ENCODE data around the gene IST1. TPM values are rescaled to one million over a fixed set of nuclear protein-coding genes. Genes with fewer than 3 reads are reported as not detected.
A peak's percentile ranks its signal among the peaks of the same experiment; 100 is the strongest.

Gene IST1
- total RNA-seq, 1 experiment from 2014 or later: 331 TPM

DNA sequence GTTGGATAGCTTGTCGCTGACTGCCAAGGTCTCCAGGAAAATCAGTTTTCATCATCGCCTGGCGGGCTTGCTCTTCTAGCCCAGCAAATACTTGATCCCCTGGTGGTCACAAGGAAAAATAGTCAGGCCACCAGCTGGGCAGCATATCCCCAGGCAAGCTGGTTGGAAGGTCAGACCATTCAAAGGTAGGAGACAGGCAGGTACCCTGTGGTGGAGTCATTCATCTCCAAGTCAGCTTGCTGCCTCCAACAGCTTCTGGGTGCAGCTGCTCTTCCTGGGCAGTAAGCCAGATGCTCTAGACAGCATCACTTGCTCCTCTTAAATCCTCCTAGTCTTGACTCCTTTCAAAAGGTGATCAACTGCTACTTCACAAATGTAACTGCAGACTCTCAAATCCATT lies 27.4 kb upstream of the IST1 start:
- TF ChIP-seq CTCF (IDR thresholded peaks at IDR 0.05; ENCODE audit: insufficient read depth in 1 of 2, low read depth in 1 of 2, low read length in 1 of 2, severe bottlenecking in 1 of 2, unreplicated experiment in 1 of 2): peak in 1 of 2 experiments; percentile 9
- CTCF ChIA-PET: no interaction called here
- Mint-ChIP-seq H3K36me3 (ENCODE audit: insufficient read depth, unreplicated experiment) (peaks cover 16% of the 10 kb centered on the region), H3K9me3 (ENCODE audit: unreplicated experiment) (no peaks in the 10 kb centered on the region), H3K4me3 (ENCODE audit: unreplicated experiment) (no peak overlapping the region), H3K27ac (ENCODE audit: unreplicated experiment) (no peak overlapping the region), H3K27me3 (ENCODE audit: insufficient read depth, unreplicated experiment) (no peaks in the 10 kb centered on the region), H3K4me1 (ENCODE audit: low read depth, unreplicated experiment) (no peaks in the 10 kb centered on the region)
- DNase-seq: no peak
- POLR2A ChIA-PET: no interaction called here
- no TSS peak for BruUV-seq (replicated peaks)
- no peaks in the 10 kb centered on the region for H3K27me3 ChIP-seq (replicated peaks; ENCODE audit: control insufficient read depth, insufficient read depth, low read length)
- H3K9me3 ChIP-seq: no peaks in the 10 kb centered on the region
- no peaks in the 10 kb centered on the region; the same call in 1 of the 2 replicates for H3K36me3 ChIP-seq (ENCODE audit: control insufficient read depth, insufficient read depth, low read length)
- no peak overlapping the region for H3K4me3 ChIP-seq (ENCODE audit: low read depth, low read length)
- no peaks in the 10 kb centered on the region for H3K4me1 ChIP-seq
- intact Hi-C loops (cut with micrococcal nuclease; ENCODE audit: unreplicated experiment): no loop called here

DNA sequence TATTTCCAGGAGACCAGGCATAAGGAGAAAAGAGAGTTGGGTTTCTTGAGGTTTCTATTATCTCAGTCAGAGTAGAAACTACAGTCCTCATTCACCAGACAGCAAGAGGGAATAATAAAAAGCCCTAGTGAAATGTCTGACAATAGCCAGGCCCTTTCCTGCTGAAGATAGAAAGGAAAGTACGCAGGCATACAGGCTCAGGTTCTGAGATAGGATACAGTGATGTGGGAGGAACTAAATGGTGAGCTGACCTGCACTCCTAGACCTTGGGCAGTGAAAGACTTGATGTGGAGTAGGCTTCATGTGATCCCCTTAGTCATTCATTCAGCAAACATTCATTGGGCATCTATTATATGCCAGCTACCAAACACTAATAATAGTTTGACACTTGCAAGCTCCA lies 26.2 kb upstream of the IST1 start:
- POLR2A ChIA-PET: interaction anchor here (0.7 kb wide), 1 partner anchor 15 kb away, joined by 3 read pairs; the partner anchor contains the start of gene ZNF821
- no peak for TF ChIP-seq CTCF (IDR thresholded peaks at IDR 0.05; ENCODE audit: insufficient read depth in 1 of 2, low read depth in 1 of 2, low read length in 1 of 2, severe bottlenecking in 1 of 2, unreplicated experiment in 1 of 2)
- no peaks in the 10 kb centered on the region for H3K4me1 ChIP-seq
- DNase-seq: no peak
- no peaks in the 10 kb centered on the region for H3K27me3 Mint-ChIP-seq (ENCODE audit: insufficient read depth, unreplicated experiment)
- H3K9me3 ChIP-seq: no peaks in the 10 kb centered on the region
- no peaks in the 10 kb centered on the region; the same call in 1 of the 2 replicates for H3K36me3 ChIP-seq (ENCODE audit: control insufficient read depth, insufficient read depth, low read length)
- BruUV-seq (replicated peaks): no TSS peak
- intact Hi-C loops (cut with micrococcal nuclease; ENCODE audit: unreplicated experiment): no loop called here
- no peaks in the 10 kb centered on the region for H3K4me1 Mint-ChIP-seq (ENCODE audit: low read depth, unreplicated experiment)
- no peaks in the 10 kb centered on the region for H3K9me3 Mint-ChIP-seq (ENCODE audit: unreplicated experiment)
- no peak overlapping the region for H3K4me3 Mint-ChIP-seq (ENCODE audit: unreplicated experiment)
- no peak overlapping the region for H3K27ac Mint-ChIP-seq (ENCODE audit: unreplicated experiment)
- CTCF ChIA-PET: no interaction called here
- H3K36me3 Mint-ChIP-seq (ENCODE audit: insufficient read depth, unreplicated experiment): peaks cover 12% of the 10 kb centered on the region
- no peaks in the 10 kb centered on the region for H3K27me3 ChIP-seq (replicated peaks; ENCODE audit: control insufficient read depth, insufficient read depth, low read length)
- no peak overlapping the region for H3K4me3 ChIP-seq (ENCODE audit: low read depth, low read length)

DNA sequence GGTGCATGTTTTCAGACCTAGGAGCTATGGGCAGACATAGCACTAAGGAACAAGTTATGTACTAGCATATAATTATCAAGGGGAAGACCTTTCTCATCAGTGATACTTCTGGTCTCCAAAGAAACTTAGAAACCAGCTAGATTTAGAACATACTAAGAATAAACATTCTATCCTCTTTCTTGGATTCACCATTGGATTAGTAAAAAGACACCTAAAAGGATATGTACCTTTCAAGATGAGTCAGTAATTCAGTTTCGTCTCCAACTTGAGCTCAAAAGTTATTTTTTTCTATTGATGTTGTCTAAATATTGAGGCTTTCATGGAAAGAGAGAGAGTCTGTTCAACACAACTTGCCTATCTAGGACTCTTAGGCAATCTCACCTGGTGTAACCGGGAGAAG lies 24.5 kb upstream of the IST1 start:
- no peak for TF ChIP-seq CTCF (IDR thresholded peaks at IDR 0.05; ENCODE audit: insufficient read depth in 1 of 2, low read depth in 1 of 2, low read length in 1 of 2, severe bottlenecking in 1 of 2, unreplicated experiment in 1 of 2)
- no peaks in the 10 kb centered on the region; the same call in none of the 2 replicates for H3K36me3 ChIP-seq (ENCODE audit: control insufficient read depth, insufficient read depth, low read length)
- no TSS peak for BruUV-seq (replicated peaks)
- Mint-ChIP-seq H3K9me3 (ENCODE audit: unreplicated experiment) (no peaks in the 10 kb centered on the region), H3K27me3 (ENCODE audit: insufficient read depth, unreplicated experiment) (no peaks in the 10 kb centered on the region), H3K4me1 (ENCODE audit: low read depth, unreplicated experiment) (no peaks in the 10 kb centered on the region), H3K4me3 (ENCODE audit: unreplicated experiment) (no peak overlapping the region), H3K27ac (ENCODE audit: unreplicated experiment) (no peak overlapping the region), H3K36me3 (ENCODE audit: insufficient read depth, unreplicated experiment) (peaks cover 8% of the 10 kb centered on the region)
- no peak overlapping the region for H3K4me3 ChIP-seq (ENCODE audit: low read depth, low read length)
- no peaks in the 10 kb centered on the region for H3K9me3 ChIP-seq
- DNase-seq: no peak
- H3K4me1 ChIP-seq: no peaks in the 10 kb centered on the region
- no peaks in the 10 kb centered on the region for H3K27me3 ChIP-seq (replicated peaks; ENCODE audit: control insufficient read depth, insufficient read depth, low read length)
- intact Hi-C loops (cut with micrococcal nuclease; ENCODE audit: unreplicated experiment): no loop called here
- ChIA-PET POLR2A (no interaction called here), CTCF (no interaction called here)

Data from Caco-2 (cell line).